ENCODE data around the gene TIAM2.

TIAM2 gene

DNA sequence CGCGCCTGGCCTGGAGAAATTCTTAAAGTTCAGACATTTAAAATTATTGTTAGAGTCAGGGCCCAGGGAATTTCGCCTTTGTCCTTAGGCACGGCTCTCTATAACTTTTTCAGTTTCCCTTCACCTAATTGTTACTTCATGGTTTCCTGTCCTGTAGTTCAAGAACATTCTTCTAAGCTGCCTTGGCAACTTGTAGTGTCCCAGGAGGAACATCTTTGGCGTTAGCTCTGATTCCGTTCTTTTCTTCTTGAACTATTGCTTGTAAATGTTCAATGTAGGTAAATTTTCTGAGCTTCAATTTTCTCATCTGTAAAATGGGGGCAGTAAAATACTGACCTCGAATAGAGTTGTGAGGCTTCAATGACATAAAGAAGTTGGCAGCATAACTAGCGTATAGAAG, 41.8 kb downstream of the TIAM2 start:
- TF ChIP-seq, protein P1, sequence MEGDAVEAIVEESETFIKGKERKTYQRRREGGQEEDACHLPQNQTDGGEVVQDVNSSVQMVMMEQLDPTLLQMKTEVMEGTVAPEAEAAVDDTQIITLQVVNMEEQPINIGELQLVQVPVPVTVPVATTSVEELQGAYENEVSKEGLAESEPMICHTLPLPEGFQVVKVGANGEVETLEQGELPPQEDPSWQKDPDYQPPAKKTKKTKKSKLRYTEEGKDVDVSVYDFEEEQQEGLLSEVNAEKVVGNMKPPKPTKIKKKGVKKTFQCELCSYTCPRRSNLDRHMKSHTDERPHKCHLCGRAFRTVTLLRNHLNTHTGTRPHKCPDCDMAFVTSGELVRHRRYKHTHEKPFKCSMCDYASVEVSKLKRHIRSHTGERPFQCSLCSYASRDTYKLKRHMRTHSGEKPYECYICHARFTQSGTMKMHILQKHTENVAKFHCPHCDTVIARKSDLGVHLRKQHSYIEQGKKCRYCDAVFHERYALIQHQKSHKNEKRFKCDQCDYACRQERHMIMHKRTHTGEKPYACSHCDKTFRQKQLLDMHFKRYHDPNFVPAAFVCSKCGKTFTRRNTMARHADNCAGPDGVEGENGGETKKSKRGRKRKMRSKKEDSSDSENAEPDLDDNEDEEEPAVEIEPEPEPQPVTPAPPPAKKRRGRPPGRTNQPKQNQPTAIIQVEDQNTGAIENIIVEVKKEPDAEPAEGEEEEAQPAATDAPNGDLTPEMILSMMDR (IDR thresholded peaks at IDR 0.05; ENCODE audit: low read depth, low read length) = no peak
- H3K4me3 ChIP-seq (ENCODE audit: low read depth, low read length) = no peak overlapping the region

DNA sequence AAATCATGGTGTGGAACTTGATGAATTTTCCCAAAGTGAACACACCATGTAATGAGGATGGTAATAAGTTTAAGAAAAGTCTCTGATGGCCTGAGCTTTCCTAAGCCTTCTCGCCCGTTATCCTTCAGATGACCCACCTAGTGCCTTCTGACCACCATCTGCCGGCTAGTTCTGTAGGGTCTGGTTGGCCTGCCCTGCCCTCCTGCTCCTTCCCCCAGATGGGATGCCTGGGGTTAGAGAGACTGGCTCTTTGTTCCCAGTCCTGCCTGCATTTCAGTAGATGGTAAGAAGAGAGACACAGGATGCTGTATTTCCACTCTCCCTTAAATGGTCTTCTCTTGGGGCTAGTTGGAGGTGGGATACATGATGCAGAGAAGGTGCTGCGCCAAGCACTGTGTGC, 43.0 kb downstream of the TIAM2 start:
- TF ChIP-seq, protein P1 (IDR thresholded peaks at IDR 0.05; ENCODE audit: low read depth, low read length) = no peak
- H3K4me3 ChIP-seq (ENCODE audit: low read depth, low read length) = no peak overlapping the region

DNA sequence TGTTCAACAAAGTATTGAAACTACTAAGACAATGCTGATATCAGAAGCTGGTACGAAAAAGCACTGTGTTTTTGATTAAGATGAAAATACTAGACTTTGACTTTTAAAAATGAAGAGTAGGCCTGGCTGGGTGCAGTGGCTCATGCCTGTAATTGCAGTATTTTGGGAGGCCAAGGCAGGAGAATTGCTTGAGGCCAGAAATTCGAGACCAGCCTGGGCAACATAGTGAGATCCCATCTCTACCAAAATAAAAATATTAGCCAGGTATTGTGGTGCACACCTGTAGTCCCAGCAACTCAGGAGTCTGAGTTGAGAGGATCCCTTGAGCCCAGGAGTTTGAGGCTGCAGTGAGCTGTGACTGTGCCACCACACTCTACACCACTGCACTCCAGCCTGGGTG, 43.4 kb downstream of the TIAM2 start:
- TF ChIP-seq, protein P1 (IDR thresholded peaks at IDR 0.05; ENCODE audit: low read depth, low read length) = no peak
- H3K4me3 ChIP-seq (ENCODE audit: low read depth, low read length) = no peak overlapping the region

DNA sequence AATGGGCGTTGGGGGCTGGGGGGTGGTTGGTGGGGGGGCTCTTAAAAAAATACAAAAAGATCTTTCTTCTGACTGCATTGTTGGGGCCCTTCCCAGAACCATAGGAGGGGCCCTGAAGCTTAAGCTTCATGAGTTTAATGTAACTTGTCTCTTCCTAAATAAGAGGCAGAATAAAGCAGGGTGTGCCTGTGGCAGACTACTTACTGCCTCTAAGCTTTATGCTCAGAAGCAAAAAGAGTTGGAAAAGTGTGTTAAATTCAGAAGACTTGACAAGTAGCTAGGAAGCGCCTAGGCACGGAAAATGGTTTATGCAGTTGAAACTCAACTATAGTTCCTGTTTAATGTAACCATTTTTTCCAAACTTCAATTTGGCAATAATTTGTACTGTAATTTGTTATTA, 44.5 kb downstream of the TIAM2 start:
- H3K4me3 ChIP-seq (ENCODE audit: low read depth, low read length) = no peak overlapping the region
- TF ChIP-seq, protein P1 (IDR thresholded peaks at IDR 0.05; ENCODE audit: low read depth, low read length) = no peak

DNA sequence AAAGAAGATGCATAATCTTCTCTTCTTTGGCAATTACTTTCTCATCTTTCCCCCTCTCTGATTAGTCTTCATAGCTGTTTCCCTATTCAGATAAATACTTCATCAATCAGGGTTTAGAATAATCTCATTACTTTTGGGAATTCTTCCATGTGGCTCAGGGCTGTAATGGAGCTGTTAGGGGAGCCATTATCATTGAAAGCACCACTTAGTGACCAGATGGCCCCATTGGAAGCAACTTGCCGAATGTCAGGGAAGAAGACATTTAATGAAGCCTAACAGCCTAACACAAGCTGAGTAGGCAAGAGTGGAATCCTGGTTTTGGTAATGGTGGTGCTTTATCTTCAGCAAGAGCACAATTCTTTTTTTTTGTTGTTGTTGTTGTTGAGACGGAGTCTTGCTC, 45.0 kb downstream of the TIAM2 start:
- TF ChIP-seq, protein P1 (IDR thresholded peaks at IDR 0.05; ENCODE audit: low read depth, low read length) = no peak
- H3K4me3 ChIP-seq (ENCODE audit: low read depth, low read length) = no peak overlapping the region

DNA sequence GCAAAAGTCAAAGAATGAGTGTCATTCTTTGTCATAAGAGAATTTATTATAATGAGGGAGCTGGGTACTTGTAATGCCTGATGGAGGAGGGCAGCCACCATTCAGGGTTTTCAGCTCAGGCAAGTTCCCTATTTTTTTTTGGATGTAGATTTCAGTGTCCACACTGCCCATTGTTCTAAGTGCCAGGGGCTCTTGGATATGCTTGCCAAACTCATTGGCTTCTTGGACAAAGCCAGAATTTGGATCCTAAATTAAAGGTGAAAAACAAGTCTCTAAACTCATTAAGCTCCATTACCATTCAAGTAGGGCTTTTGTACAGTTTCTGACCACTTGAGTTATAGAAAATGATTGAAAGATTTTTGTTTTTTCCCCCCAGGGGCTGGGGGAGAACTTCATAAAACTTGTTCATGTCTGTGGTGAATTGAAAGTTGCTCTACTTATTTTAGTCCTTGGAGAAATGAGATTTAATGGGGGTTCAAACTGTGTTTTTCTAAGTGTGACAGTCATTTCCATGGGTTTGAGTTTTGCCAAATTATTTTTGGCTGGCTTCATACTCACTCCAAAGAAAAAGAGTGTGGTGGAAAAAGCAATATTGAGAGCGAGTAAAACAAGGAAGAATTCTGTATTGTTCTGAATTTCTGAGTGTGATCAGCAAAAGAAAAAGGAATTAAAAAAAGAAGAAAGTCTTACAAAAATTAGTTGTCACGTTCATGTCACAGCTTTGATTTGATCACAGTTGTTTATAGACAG, 46.0 kb downstream of the TIAM2 start:
- TF ChIP-seq, protein P1 (IDR thresholded peaks at IDR 0.05; ENCODE audit: low read depth, low read length) = no peak
- H3K4me3 ChIP-seq (ENCODE audit: low read depth, low read length) = no peak overlapping the region

DNA sequence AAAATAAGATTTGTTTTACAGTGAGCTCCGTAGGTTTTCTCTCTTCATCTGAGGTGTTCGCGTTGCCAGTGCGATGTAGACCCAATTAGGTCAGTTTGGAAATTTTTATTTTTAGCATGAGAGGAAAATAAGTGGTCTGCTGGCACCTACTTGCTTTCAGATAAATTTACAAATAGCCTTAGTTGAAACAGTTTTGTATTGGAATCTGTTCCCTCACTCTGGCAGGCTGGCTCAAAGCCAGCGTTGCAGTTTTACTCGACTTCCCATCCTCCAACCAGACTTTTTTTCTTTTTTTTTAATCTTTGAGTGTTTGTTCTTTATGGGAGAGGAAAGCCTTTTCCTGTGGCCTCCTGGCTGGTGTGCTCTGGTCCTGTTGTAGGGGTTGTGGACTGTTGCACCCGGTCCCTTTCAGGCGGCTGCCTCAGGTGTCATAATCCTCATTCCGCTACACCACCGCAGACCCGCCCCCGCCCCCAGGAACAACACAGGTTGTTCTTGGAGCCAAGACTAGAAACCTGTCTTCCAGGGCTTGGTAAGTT, 46.7 kb downstream of the TIAM2 start:
- TF ChIP-seq, protein P1 (IDR thresholded peaks at IDR 0.05; ENCODE audit: low read depth, low read length) = no peak
- H3K4me3 ChIP-seq (ENCODE audit: low read depth, low read length) = no peak overlapping the region

Measured in WI38 (cell line).